ENCODE measurements around the gene PGBD2.
"Not testable (repeated sequence)": the region's sequence is repeated elsewhere in the genome, so short reads cannot be mapped to it uniquely, and the experiment has no call there.

The PGBD2 gene

DNA sequence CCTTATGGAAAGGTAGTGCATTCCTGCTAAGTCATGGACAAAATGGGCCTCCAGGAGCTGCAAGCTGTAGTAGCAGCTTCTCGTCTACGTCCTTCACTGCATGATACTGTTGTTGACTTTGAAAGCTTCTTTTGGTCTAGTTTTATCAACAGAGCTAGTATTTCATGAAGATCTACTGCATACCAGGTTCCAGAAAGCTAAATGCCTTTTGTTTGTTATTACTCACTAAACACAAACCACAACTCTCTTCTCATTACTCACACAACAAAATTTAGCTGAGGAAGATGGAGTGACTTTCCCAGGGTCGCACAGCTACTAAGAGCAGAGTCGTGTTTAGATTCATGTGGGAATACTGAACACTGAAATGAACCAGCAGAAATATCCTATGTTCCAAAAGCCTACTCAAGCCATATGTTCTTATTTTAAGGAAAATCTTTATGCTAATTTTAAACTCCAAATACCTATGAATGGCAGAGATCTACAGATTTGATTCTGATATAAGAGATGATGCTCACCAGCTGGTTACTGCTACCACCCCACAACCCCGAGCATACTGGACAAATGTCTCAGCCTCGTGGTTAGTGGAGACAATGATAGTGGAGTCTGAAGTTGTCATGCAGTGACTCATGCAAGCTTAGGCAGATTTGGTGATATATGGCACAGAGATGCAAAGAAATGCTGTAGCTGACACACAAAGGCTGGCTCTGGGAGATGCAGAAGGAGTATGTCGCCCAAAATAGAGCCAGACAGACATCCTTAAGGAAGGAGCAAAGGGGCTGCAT lies 20.6 kb downstream of the PGBD2 start:
- in situ Hi-C loops (cut with HindIII; ENCODE audit: low sequenced_read_pairs), result no loop called here

DNA sequence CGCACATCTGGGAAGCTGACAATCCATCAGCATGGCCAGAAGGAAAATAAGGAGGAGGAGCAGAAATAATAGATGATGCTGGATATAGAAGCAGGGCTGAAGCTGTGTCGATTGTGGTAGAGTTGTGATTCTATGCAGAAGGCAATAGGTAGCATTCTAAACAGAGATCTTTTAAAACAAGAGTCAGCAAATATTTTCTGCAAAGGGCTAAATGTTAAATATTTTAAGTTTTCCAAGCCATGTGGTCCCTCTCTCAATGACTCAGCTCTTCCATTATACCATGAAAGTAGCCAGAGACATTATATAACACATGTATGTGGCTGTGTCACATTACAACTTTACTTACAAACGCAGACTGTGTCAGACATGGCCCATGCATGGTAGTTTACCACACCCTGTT lies 21.2 kb downstream of the PGBD2 start:
- in situ Hi-C loops (cut with HindIII; ENCODE audit: low sequenced_read_pairs), result not testable (repeated sequence)

DNA sequence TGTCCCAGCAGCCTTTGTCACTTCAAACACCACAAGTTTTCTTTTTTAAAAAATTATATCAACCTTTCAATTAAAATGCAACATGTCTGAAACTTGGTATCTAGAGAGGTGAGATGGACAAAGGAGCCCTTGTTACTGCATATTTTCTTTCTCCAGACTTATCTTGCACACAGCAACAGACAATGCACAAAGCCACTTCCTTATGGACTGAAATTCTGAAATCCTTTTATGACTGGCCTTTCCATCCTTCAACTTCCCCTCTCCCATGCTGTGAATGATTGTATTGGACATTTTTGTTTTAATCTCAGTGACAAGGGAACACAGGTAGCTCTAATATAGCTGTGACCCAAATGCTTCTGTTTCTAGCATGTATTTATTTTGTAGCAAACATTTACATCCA lies 22.1 kb downstream of the PGBD2 start:
- in situ Hi-C loops (cut with HindIII; ENCODE audit: low sequenced_read_pairs), result not testable (repeated sequence)

DNA sequence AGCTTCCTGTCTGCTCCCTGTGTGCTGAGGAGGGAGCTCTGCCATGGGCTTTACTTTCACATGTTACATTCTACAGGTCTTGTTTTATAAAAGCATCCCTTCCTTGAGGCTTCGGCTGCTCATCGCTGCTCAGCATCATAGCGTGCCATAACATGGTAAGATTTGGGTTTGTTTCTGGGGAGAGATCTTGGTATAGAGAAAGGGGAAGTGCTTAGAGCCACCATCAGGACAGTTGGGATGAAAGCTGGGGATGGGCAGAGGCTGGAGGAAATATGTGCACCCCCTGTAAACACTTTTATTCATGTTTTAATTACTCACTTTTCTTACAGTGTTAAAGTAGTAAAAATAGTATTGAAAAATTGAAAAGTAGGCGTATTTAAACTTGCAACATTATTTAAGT lies 24.0 kb downstream of the PGBD2 start:
- in situ Hi-C loops (cut with HindIII; ENCODE audit: low sequenced_read_pairs), result not testable (repeated sequence)

DNA sequence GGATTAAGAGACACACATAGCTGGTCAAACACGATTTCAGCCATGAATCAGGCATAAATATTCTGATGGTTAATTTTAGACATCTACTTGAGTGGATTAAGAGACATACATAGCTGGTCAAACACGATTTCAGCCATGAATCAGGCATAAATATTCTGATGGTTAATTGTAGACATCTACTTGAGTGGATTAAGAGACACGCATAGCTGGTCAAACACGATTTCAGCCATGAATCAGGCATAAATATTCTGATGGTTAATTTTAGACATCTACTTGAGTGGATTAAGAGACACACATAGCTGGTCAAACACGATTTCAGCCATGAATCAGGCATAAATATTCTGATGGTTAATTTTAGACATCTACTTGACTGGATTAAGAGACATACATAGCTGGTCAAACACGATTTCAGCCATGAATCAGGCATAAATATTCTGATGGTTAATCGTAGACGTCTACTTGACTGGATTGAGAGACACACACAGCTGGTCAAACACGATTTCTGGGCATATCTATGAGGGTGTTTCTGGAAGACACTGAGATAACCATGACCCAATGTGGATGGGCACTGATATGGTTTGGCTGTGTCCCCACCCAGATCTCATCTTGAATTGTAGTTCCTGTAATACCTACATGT lies 32.3 kb downstream of the PGBD2 start:
- in situ Hi-C loops (cut with HindIII; ENCODE audit: low sequenced_read_pairs), result not testable (repeated sequence)

DNA sequence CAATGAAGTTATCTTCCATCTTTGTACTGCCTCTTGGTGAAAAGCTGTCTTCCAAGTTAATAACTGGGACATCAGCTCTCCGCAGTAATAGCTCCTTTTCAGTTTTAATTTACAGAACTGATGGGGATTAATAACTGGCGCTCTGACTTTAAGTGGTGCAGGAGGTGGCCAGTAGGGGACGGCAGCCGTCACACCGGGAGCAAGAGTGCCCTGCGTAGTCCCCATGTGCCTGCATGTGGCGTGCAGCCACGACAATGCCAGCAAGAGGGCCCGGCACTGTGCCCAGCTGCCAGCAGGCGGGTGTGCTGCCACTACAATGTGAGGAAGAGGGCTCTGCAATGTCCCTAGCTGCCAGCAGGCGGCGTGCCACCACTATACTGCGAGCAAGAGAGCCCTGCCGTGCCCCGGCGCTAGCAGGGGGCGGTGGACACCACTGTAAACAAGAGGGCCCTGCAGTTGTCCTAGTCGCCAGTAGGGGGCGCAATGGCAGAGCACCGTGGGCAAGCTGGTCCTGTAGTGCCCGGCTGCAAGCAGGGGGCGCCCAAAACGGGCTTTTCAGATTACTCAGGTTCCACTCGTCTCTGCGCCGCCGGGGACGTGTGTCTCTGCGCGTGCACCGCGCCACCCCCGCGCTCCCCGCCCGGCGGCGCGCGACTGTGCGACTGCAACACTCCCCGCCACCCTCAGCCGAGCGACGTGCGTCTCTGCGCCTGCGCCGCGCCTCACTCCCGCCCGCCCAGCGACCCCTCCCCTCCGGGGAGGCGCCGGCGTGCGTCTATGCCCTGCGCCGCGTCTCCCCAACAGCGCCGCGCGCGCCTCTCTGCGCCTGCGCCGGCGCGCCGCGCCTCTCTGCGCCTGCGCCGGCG lies 38.3 kb downstream of the PGBD2 start:
- in situ Hi-C loops (cut with HindIII; ENCODE audit: low sequenced_read_pairs), result not testable (repeated sequence)

DNA sequence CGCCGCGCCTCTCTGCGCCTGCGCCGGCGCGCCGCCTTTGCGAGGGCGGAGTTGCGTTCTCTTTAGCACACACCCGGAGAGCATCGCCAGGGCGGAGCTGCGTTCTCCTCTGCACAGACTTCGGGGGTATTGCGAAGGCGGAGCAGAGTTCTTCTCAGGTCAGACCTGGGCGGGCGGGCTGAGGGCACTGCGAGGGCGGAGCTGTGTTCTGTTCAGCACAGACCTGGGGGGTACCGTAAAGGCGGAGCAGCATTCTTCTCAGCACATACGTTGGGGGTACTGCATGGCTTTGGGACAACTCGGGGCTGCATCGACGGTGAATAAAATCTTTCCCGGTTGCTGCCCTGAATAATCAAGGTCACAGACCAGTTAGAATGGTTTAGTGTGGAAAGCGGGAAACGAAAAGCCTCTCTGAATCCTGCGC lies 39.0 kb downstream of the PGBD2 start:
- in situ Hi-C loops (cut with HindIII; ENCODE audit: low sequenced_read_pairs), result not testable (repeated sequence)

DNA sequence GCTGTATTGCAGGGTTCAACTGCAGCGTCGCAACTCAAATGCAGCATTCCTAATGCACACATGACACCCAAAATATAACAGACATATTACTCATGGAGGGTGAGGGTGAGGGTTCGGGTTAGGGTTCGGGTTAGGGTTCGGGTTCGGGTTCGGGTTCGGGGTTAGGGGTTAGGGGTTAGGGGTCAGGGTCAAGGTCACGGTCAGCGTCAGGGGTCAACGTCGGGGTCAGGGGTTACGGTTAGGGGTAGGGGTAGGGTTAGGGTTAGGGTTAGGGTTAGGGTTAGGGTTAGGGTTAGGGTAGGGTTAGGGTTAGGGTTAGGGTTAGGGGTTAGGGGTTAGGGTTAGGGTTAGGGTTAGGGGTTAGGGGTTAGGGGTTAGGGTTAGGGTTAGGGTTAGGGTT lies 39.4 kb downstream of the PGBD2 start:
- in situ Hi-C loops (cut with HindIII; ENCODE audit: low sequenced_read_pairs), result not testable (repeated sequence)

DNA sequence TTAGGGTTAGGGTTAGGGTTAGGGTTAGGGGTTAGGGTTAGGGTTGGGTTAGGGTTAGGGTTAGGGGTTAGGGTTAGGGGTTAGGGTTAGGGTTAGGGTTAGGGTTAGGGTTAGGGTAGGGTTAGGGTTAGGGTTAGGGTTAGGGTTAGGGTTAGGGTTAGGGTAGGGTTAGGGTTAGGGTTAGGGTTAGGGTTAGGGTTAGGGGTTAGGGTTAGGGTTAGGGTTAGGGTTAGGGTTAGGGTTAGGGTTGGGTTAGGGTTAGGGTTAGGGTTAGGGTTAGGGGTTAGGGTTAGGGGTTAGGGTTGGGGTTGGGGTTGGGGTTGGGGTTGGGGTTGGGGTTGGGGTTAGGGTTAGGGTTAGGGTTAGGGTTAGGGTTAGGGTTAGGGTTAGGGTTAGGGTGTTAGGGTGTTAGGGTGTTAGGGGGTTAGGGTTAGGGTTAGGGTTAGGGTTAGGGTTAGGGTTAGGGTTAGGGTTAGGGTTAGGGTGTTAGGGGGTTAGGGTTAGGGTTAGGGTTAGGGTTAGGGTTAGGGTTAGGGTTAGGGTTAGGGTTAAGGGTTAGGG lies 39.9 kb downstream of the PGBD2 start:
- in situ Hi-C loops (cut with HindIII; ENCODE audit: low sequenced_read_pairs), result not testable (repeated sequence)

Data from DLD1 (cell line).